AG04449 (cell line): Measurements from ENCODE around the gene PRKG1.
"Not testable (repeated sequence)": the region's sequence is repeated elsewhere in the genome, so short reads cannot be mapped to it uniquely, and the experiment has no call there.

Experiments used
- CTCF ChIA-PET: fragments of 350-600 bp; formaldehyde crosslinking; extraction: SDS; loops from one replicate; lab custom pipeline; 2021; ENCODE audit warnings: antibody characterized with exemption; lab: Yijun Ruan, JAX
- POLR2A ChIA-PET: fragments of 400-600, 350-600 bp; formaldehyde crosslinking; extraction: SDS; loops from one replicate; lab custom pipeline; 2020; ENCODE audit warnings: antibody characterized with exemption, inconsistent platforms; lab: Yijun Ruan, JAX
- DNase-seq: peaks from one replicate; pipeline ENCODE4 v3.0.0-alpha.2; 2010; ENCODE audit warnings: low read depth, low spot score
- H3K4me3 ChIP-seq: 2 replicates; pipeline ENCODE4 v1.5.1; 2011; ENCODE audit warnings: low read depth, mild to moderate bottlenecking, control low read depth, low read length
- TF ChIP-seq, protein P1 (sequence below): IDR thresholded peaks from one replicate; pipeline ENCODE4 v1.5.1; 2011; ENCODE audit warnings: mild to moderate bottlenecking, moderate library complexity, low read length, control low read depth, inconsistent platforms; ENCODE audit not compliant: insufficient read depth; ENCODE audit errors: missing control alignments

The PRKG1 gene

DNA sequence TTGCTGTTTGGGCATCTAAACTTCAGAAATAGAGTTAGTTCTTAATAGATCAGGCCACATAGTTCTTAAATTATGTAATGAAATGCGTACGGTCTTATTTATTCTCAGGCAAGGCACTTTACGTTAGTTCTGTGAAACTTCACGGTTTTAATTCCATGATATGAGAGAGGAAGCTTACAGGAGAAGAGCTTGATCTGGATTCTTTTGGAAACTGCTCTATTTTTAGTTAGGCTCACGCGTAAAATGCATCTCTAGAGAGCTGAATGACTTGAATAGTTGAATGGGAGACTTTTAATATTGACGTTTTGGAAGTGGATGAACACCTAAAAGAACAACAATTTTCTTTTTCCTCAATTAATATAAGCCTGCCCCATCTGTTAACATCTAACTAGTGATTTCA is 71.1 kb downstream of the PRKG1 start:
- POLR2A ChIA-PET = no interaction called here
- CTCF ChIA-PET = no interaction called here
- no peak for DNase-seq
- no peak overlapping the region for H3K4me3 ChIP-seq
- TF ChIP-seq, protein P1, sequence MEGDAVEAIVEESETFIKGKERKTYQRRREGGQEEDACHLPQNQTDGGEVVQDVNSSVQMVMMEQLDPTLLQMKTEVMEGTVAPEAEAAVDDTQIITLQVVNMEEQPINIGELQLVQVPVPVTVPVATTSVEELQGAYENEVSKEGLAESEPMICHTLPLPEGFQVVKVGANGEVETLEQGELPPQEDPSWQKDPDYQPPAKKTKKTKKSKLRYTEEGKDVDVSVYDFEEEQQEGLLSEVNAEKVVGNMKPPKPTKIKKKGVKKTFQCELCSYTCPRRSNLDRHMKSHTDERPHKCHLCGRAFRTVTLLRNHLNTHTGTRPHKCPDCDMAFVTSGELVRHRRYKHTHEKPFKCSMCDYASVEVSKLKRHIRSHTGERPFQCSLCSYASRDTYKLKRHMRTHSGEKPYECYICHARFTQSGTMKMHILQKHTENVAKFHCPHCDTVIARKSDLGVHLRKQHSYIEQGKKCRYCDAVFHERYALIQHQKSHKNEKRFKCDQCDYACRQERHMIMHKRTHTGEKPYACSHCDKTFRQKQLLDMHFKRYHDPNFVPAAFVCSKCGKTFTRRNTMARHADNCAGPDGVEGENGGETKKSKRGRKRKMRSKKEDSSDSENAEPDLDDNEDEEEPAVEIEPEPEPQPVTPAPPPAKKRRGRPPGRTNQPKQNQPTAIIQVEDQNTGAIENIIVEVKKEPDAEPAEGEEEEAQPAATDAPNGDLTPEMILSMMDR = no peak

DNA sequence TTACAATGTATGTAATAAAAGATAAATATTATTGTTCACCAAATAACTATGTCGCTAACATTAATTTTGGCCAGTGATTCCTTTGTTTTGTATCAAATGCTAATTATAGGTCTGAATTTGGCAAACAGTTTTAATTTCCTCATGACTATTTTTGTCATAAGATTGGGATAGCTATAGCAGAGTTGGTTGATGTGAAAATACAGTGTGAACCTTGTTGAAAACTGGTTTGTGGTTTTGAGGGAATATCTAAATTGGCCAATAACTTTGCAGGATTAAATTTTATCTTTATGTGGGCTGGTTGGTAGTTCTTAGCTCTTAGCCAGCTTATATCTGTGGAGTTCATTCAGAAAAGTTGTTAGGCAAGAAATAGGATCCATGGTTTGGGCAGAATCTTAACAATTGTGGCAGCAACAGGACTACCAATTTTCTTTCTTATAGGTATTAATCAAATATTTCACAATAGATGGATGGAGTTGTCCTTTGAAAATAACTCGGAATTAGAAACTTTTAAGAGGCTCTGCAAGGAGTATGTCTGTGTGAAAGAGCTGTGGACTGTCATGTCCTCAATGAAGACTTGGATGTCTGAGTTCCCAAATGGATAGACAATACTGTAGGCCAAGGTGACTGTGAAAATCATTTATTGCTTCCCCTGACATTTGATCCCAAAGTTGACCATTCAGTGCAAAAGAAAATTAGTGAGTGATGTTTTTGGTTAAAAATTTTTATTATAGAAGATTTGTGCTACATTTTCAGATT is 73.5 kb downstream of the PRKG1 start:
- TF ChIP-seq, protein P1 = no peak
- H3K4me3 ChIP-seq = no peak overlapping the region
- CTCF ChIA-PET = interaction anchor here (1.0 kb wide), 1 partner anchor 14 kb away, joined by 3 read pairs; no protein-coding TSS in a partner anchor
- DNase-seq = no peak
- POLR2A ChIA-PET = no interaction called here

DNA sequence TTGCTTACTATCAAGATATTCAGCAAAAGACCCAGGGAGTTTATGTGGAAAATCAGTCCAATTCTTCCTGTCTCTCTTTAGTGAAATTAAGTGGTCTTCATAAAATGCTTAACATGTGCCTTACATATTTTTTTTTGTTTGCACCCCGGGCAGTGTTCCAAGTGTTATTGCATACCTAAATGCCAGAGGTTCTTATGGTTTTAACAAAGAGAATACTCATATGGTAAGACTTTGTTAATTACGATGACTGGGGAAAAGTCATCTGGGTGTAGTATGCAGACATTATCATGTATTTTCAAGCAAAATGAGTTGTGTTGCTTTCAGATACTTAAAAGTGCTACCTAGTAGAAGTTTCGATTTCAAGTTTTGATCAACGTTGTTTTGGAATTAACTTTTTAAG is 82.6 kb downstream of the PRKG1 start:
- H3K4me3 ChIP-seq = no peak overlapping the region
- peak; percentile 66 for DNase-seq
- ChIA-PET POLR2A (no interaction called here), CTCF (interaction anchor here (1.1 kb wide), 1 partner anchor 28 kb away, joined by 3 read pairs; no protein-coding TSS in a partner anchor)
- TF ChIP-seq, protein P1 = no peak

DNA sequence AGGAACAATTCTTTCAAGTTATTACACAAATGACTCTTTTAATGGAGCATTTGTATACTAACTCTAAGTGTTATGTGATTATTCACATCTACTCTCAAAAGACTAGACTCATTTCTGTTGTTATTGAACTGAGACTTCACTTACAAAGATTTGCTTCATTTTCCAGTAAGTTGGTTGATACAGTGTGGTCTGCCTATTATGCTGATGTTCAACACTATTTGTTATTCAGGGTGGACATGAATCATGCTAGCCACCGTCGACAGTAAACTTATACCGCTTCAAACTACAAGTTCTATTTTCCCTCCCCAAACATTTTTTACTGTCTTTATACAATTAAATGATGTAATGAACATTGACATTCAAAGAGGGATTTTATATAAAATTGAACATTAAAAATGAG is 84.5 kb downstream of the PRKG1 start:
- ChIA-PET POLR2A (no interaction called here), CTCF (no interaction called here)
- TF ChIP-seq, protein P1 = no peak
- no peak overlapping the region for H3K4me3 ChIP-seq
- DNase-seq = no peak

DNA sequence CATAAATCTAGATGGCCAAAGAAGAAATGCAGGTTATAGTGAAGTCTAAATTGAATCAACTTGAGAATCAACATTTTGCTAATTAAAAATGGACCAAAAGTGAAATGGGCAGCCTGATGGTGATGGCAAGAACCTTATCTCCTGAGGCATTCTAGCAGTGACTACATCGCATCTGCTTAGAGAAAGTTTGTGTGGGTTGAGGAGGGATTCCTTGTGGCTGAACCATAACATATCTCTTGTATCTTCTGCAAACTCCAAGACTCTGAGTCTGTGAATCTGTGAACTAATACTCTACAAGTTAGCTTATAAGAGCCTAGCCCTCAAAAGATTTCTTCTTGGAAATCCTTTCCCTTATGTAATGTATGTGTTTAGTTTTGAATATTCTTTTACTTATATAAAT is 85.6 kb downstream of the PRKG1 start:
- ChIA-PET POLR2A (interaction anchor here (1.3 kb wide), 1 partner anchor 11 kb away, joined by 3 read pairs; no protein-coding TSS in a partner anchor), CTCF (interaction anchor here (0.9 kb wide), 1 partner anchor 262 kb away, joined by 3 read pairs; no protein-coding TSS in a partner anchor)
- H3K4me3 ChIP-seq = no peak overlapping the region
- DNase-seq = no peak
- TF ChIP-seq, protein P1 = no peak

DNA sequence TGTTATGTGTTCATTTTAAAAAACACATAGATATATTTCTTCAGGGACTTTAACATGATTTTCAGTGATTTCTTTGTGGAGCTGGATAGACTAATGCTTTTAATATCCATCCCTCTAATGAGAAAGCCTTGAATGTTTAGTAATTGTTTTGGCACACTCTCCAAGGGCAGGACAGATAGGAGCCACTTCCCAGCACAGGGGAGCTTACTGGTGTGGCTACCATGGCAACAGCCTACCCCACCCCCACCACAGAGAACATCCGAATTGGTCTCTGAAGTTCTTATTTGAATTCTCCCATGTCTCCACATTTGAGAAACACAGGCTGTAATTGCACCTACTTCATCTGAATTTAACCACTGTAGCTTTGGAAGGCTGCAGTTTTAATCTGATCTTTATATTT is 87.7 kb downstream of the PRKG1 start:
- TF ChIP-seq, protein P1 = no peak
- H3K4me3 ChIP-seq = no peak overlapping the region
- ChIA-PET POLR2A (no interaction called here), CTCF (no interaction called here)
- DNase-seq = no peak

DNA sequence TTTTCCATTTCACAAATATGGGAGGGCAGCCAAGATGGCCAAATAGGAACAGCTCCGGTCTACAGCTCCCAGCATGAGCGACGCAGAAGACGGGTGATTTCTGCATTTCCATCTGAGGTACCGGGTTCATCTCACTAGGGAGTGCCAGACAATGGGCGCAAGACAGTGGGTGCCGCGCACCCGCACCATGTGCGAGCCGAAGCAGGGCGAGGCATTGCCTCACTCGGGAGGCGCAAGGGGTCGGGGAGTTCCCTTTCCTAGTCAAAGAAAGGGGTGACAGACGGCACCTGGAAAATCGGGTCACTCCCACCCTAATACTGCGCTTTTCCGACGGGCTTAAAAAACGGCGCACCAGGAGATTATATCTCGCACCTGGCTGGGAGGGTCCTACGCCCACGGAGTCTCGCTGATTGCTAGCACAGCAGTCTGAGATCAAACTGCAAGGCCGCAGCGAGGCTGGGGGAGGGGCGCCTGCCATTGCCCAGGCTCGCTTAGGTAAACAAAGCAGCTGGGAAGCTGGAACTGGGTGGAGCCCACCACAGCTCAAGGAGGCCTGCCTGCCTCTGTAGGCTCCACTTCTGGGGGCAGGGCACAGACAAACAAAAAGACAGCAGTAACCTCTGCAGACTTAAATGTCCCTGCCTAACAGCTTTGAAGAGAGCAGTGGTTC is 89.2 kb downstream of the PRKG1 start:
- POLR2A ChIA-PET, CTCF ChIA-PET, DNase-seq, H3K4me3 ChIP-seq: not testable (repeated sequence)
